Right ventricle myocardium inferior (tissue), 1 donor: ENCODE data around the gene ELK1. TPM values are rescaled to one million over a fixed set of nuclear protein-coding genes. Genes with fewer than 3 reads are reported as not detected.

Source experiments
- ATAC-seq: fragments of 200-7000 bp; cut with Tn5 transposase; one replicate; pipeline ENCODE4 v1.9.1; 2020; ENCODE audit warnings: mild to moderate bottlenecking, moderate library complexity
- DNase-seq: peaks from one replicate; pipeline ENCODE4 v3.0.0; 2021; ENCODE audit errors: missing footprints
- intact Hi-C: fragments of 100-400 bp; cut with DNase I; formaldehyde crosslinking; loops from one replicate; pipeline ENCODE4 v1.11.0; 2022
- microRNA-seq: library from miRNA; unstranded; fragments of <30 nt; microRNA quantifications from one replicate; pipeline ENCODE4 v1.2.0, GENCODE V29; 2020
- total RNA-seq: library from RNA; stranded (reverse); fragmentation: NEBNext Ultra II Directional; extraction: Animal tissue kit (Norgen Biotek cat#: 25700); gene quantifications from one replicate; pipeline ENCODE4 v1.2.1, GENCODE V29; 2021
- donor health status: DM: no; HTN: yes; CAD: no; lungs with severe emphysema.

ELK1 gene
- total RNA-seq, 1 donor from 2014 or later = 19.3 TPM

DNA sequence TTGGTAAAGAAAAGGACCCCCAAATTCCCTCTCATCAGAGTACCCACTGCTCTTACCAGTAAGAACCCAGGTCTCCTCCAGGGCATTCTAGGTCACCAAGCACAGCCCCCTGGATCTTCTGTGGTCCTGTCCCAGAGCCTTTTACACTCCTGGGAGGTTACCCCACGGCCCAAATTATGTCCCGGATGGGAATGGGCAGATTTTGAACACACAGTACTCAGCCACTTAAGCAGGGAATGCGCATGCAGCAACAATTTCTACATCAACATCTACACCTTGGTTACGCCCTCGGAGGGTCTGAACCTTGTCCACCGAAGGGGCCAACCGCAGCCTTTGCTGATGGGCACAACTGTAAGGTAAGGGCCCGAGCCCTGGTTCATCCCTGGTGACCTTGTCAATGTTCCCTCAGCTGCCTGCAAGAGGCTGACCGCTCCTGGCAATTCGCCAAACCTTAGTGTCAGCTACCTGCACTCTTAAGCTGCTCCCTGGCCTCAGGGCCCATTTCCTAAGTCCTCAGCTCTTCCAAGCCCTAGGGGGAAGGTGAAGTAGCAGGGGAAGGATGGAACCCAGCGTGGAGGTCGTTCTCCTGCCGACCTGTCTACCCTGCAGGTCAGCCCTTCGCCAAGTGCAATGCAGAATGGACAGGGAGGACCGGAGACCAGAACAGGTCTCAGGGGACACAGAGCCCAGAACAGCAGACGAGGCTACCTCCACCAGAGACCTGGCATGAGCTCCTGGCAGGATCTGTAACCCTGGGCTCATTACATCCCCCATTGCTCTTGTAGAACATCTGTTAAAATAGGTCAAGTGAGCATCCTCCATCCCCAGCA, 62.2 kb downstream of the ELK1 start:
- ATAC-seq (no peak), DNase-seq (no peak)
- intact Hi-C loops = no loop called here

GRCh38 chrX:47587091-47587891, 63.1 kb downstream of the ELK1 start:
- no peak for ATAC-seq
- intact Hi-C loops = no loop called here

GRCh38 chrX:47586043-47586787, 64.1 kb downstream of the ELK1 start:
- DNase-seq = no peak
- ATAC-seq = no peak
- intact Hi-C loops = no loop called here

More at GRCh38 chrX:47587091-47587891, 63.1 kb downstream of the ELK1 start:
- DNase-seq = no peak

Small RNA genes within 50 kb of the gene (microRNA-seq; reads per million reads assigned to microRNA genes)
- gene MIR4769 = not detected

Other genes starting within 250 kb of the ELK1 start
- gene ZNF41, start 167.3 kb downstream of the ELK1 start, total RNA-seq = 13.1 TPM
- gene ARAF, start 89.4 kb downstream of the ELK1 start, total RNA-seq = 76.5 TPM
- gene TIMP1, start 68.1 kb downstream of the ELK1 start, total RNA-seq = 112 TPM
- gene SYN1, start 30.7 kb downstream of the ELK1 start, total RNA-seq = 11.1 TPM
- 3.7 TPM for gene CFP, start 20.6 kb downstream of the ELK1 start, total RNA-seq
- 86.4 TPM for gene UXT, start 8.6 kb upstream of the ELK1 start, total RNA-seq
- 5.0 TPM for gene ZNF81, start 186.3 kb upstream of the ELK1 start, total RNA-seq